ENCODE measurements around the gene EPB41L4B. TPM values are rescaled to one million over a fixed set of nuclear protein-coding genes. Genes with fewer than 3 reads are reported as not detected.

Gene EPB41L4B
- total RNA-seq, 1 donor from 2014 or later: 19.3 TPM

GRCh38 chr9:109164042-109164441 is 156.8 kb downstream of the EPB41L4B start:
- H3K36me3 Mint-ChIP-seq (ENCODE audit: unreplicated experiment): no peaks in the 10 kb centered on the region
- no peak overlapping the region for H3K27ac Mint-ChIP-seq (ENCODE audit: unreplicated experiment)
- no peak for DNase-seq (ENCODE audit: extremely low spot score, unreplicated experiment)
- TF ChIP-seq CTCF (IDR thresholded peaks at IDR 0.05): no peak
- peaks cover 7% of the 10 kb centered on the region for H3K9me3 Mint-ChIP-seq (ENCODE audit: unreplicated experiment)
- H3K27me3 Mint-ChIP-seq (ENCODE audit: unreplicated experiment): peaks cover 12% of the 10 kb centered on the region
- no peak overlapping the region for H3K4me3 Mint-ChIP-seq (ENCODE audit: unreplicated experiment)
- peaks cover 8% of the 10 kb centered on the region for H3K4me1 Mint-ChIP-seq (ENCODE audit: unreplicated experiment)

GRCh38 chr9:109163194-109163593 is 157.7 kb downstream of the EPB41L4B start:
- Mint-ChIP-seq H3K27me3 (ENCODE audit: unreplicated experiment) (peaks cover 17% of the 10 kb centered on the region), H3K4me3 (ENCODE audit: unreplicated experiment) (no peak overlapping the region), H3K27ac (ENCODE audit: unreplicated experiment) (no peak overlapping the region), H3K9me3 (ENCODE audit: unreplicated experiment) (peaks cover 7% of the 10 kb centered on the region), H3K36me3 (ENCODE audit: unreplicated experiment) (no peaks in the 10 kb centered on the region), H3K4me1 (ENCODE audit: unreplicated experiment) (peaks cover 8% of the 10 kb centered on the region)
- no peak for DNase-seq (ENCODE audit: extremely low spot score, unreplicated experiment)
- TF ChIP-seq CTCF (IDR thresholded peaks at IDR 0.05): no peak

- Mint-ChIP-seq H3K4me1 (ENCODE audit: unreplicated experiment) (peaks cover 8% of the 10 kb centered on the region), H3K36me3 (ENCODE audit: unreplicated experiment) (no peaks in the 10 kb centered on the region), H3K27me3 (ENCODE audit: unreplicated experiment) (peaks cover 21% of the 10 kb centered on the region), H3K4me3 (ENCODE audit: unreplicated experiment) (no peak overlapping the region), H3K9me3 (ENCODE audit: unreplicated experiment) (peaks cover 7% of the 10 kb centered on the region), H3K27ac (ENCODE audit: unreplicated experiment) (no peak overlapping the region)
- no peak for TF ChIP-seq CTCF (IDR thresholded peaks at IDR 0.05)
- no peak for DNase-seq (ENCODE audit: extremely low spot score, unreplicated experiment)
These were observed 158.2 kb downstream of the EPB41L4B start for GRCh38 chr9:109162677-109163076.

GRCh38 chr9:109161471-109161870 is 159.4 kb downstream of the EPB41L4B start:
- peaks cover 4% of the 10 kb centered on the region for H3K4me1 Mint-ChIP-seq (ENCODE audit: unreplicated experiment)
- H3K27ac Mint-ChIP-seq (ENCODE audit: unreplicated experiment): no peak overlapping the region
- no peak for TF ChIP-seq CTCF (IDR thresholded peaks at IDR 0.05)
- DNase-seq (ENCODE audit: extremely low spot score, unreplicated experiment): no peak
- H3K27me3 Mint-ChIP-seq (ENCODE audit: unreplicated experiment): peaks cover 27% of the 10 kb centered on the region
- H3K36me3 Mint-ChIP-seq (ENCODE audit: unreplicated experiment): no peaks in the 10 kb centered on the region
- H3K4me3 Mint-ChIP-seq (ENCODE audit: unreplicated experiment): no peak overlapping the region
- H3K9me3 Mint-ChIP-seq (ENCODE audit: unreplicated experiment): peaks cover 7% of the 10 kb centered on the region

GRCh38 chr9:109159583-109159982 is 161.3 kb downstream of the EPB41L4B start:
- TF ChIP-seq CTCF (IDR thresholded peaks at IDR 0.05): no peak
- Mint-ChIP-seq H3K4me1 (ENCODE audit: unreplicated experiment) (peaks cover 2% of the 10 kb centered on the region), H3K4me3 (ENCODE audit: unreplicated experiment) (no peak overlapping the region), H3K27me3 (ENCODE audit: unreplicated experiment) (peaks cover 22% of the 10 kb centered on the region), H3K36me3 (ENCODE audit: unreplicated experiment) (no peaks in the 10 kb centered on the region), H3K27ac (ENCODE audit: unreplicated experiment) (no peak overlapping the region), H3K9me3 (ENCODE audit: unreplicated experiment) (no peaks in the 10 kb centered on the region)
- DNase-seq (ENCODE audit: extremely low spot score, unreplicated experiment): no peak
